NT2/D1 (cell line): Measurements from ENCODE around the gene MAGI2.

Source experiments
- DNase-seq: peaks from one replicate; pipeline ENCODE4 v3.0.0-alpha.2; 2011; ENCODE audit warnings: low read depth, low spot score
- H3K27me3 ChIP-seq: 2 replicates; pipeline ENCODE4 v1.6.0; 2011; ENCODE audit warnings: mild to moderate bottlenecking; ENCODE audit not compliant: insufficient read length, insufficient read depth
- H3K36me3 ChIP-seq: 2 replicates; pipeline ENCODE4 v1.6.1; 2011; ENCODE audit warnings: mild to moderate bottlenecking, low read length, mixed read lengths; ENCODE audit not compliant: insufficient read depth, insufficient read length
- H3K4me1 ChIP-seq: 2 replicates; pipeline ENCODE4 v1.5.1; 2011; ENCODE audit not compliant: insufficient read depth, insufficient read length
- H3K4me3 ChIP-seq: 2 replicates; pipeline ENCODE4 v1.5.1; 2011; ENCODE audit warnings: low read depth; ENCODE audit not compliant: insufficient read length
- H3K9ac ChIP-seq: 2 replicates; pipeline ENCODE4 v1.6.0; 2011; ENCODE audit warnings: low read depth; ENCODE audit not compliant: insufficient read length
- H3K9me3 ChIP-seq: 2 replicates; pipeline ENCODE4 v1.5.1; 2011; ENCODE audit warnings: mild to moderate bottlenecking, low read length; ENCODE audit not compliant: insufficient read depth
- SUZ12 ChIP-seq: IDR thresholded peaks from 2 replicates; pipeline ENCODE4 v1.6.1; 2011; ENCODE audit not compliant: insufficient read length, insufficient read depth; ENCODE audit errors: extremely low read depth
- YY1 ChIP-seq: IDR thresholded peaks from 2 replicates; pipeline ENCODE4 v1.6.1; 2011; ENCODE audit not compliant: insufficient read length, insufficient read depth
- ZNF274 ChIP-seq: IDR thresholded peaks from 2 replicates; pipeline ENCODE4 v1.6.1; 2011; ENCODE audit warnings: mild to moderate bottlenecking, low read depth, low read length

The MAGI2 gene

DNA sequence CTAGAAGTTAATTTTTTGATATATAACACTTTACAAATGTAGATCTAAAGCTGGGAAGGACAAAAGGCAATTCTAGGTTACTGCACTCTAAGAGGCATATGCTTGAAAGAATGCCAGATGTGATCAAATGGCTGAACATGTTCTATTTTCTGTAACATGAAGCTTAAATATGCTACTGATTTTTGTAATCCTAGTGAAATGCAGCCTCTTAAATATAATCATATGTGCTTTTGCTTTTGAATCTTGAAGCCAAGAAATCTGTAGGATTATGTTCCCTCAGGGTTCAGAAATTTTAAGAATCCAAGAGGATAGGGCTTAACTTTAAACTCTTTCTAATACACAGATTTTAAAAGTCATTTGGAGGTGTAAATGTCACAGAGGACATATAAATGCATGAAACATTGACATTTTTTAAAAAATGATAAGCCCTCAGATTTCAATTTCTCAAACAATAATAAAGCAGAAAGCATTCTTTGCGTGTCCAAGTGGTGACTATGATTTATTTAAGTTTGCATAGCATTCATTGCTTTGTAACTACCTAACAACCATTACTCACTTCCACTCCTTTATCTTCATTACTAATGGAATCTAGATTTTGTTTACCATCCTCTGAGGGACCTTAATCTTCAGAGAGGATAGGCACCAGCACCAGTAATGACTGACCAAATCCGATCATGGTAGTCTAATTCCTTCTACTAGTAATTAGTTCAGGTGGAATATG, 170.4 kb downstream of the MAGI2 start:
- Histone ChIP-seq H3K4me3 (no peak overlapping the region), H3K9ac (no peak overlapping the region), H3K36me3 (no peaks in the 10 kb centered on the region), H3K9me3 (no peaks in the 10 kb centered on the region), H3K27me3 (no peaks in the 10 kb centered on the region), H3K4me1 (no peaks in the 10 kb centered on the region)
- DNase-seq, result no peak
- TF ChIP-seq YY1 (no peak), SUZ12 (no peak), ZNF274 (no peak)

DNA sequence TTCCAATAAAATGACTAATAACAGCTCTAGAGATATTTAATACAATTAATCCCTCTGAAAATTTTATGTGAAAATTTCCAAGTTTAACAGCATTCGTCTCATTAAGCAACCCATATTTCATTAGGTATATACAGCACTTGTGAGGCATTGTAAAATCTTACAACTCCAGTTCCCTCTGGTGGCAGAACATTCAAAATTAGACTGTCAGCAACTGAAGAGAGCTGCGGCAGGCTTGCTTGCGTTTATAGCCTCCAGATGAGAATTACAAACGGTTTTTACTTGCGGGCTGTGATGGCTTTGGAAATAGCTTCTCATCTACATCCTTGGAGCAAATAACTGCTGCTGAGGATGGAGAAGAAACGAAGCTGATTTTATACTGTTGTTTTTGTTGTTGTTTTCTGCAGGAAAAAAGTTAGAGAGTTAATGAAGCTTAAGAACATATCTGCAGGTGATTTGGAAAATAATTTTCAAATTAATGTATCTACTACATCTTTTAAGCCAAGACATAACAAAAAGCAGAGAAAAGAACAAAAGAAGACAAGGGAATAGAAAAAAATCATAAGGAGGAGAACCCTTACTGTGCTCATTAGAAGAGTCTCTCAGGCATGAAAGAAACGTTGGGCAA, 171.3 kb downstream of the MAGI2 start:
- peak; percentile 11 for DNase-seq
- Histone ChIP-seq H3K9ac (no peak overlapping the region), H3K9me3 (no peaks in the 10 kb centered on the region), H3K4me1 (no peaks in the 10 kb centered on the region), H3K36me3 (no peaks in the 10 kb centered on the region), H3K4me3 (no peak overlapping the region), H3K27me3 (no peaks in the 10 kb centered on the region)
- TF ChIP-seq ZNF274 (no peak), SUZ12 (no peak), YY1 (no peak)

DNA sequence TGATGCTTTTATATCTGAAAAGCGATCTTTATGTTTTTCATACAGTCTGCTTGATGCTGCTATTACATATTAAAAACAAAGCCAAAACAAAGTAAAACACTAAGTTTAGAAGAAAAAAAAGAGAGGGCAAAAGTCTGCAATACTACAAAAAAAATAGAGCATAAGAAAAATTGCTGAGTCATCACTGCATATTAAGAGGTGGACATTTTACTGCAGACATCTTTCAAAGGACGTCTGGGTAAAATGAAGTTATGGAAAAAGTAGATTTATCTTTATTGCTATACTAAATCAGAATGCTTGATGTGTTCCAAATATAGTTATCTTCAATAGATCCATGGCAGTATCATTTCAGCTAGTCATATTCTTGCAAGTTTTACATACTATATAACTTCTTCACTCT, 172.0 kb downstream of the MAGI2 start:
- DNase-seq, result no peak
- Histone ChIP-seq H3K4me1 (no peaks in the 10 kb centered on the region), H3K4me3 (no peak overlapping the region), H3K9ac (no peak overlapping the region), H3K36me3 (no peaks in the 10 kb centered on the region), H3K27me3 (no peaks in the 10 kb centered on the region), H3K9me3 (no peaks in the 10 kb centered on the region)
- TF ChIP-seq YY1, result no peak
- no peak for TF ChIP-seq ZNF274
- TF ChIP-seq SUZ12, result no peak

DNA sequence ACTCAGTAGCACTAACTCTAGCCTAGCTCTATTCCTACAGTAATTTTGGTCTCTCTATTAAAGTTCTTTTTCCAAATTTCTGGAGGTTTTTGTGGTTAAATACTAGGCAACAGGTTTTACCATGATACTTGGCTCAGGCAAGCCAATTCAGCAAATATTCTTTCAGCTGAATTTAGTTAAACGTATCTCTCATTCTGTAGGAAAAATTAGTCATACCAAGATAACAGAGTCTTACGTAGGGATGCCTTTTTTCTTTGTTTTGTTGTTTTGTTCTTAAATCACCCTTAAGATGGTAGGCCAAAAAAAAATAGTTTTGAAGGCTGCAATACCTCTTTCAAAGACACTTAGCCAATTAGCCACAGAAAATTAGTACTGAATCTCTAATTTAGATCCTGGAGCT, 180.5 kb downstream of the MAGI2 start:
- Histone ChIP-seq H3K9me3 (no peaks in the 10 kb centered on the region), H3K9ac (no peak overlapping the region), H3K4me3 (no peak overlapping the region), H3K36me3 (no peaks in the 10 kb centered on the region), H3K4me1 (no peaks in the 10 kb centered on the region), H3K27me3 (no peaks in the 10 kb centered on the region)
- DNase-seq, result no peak
- TF ChIP-seq SUZ12, result no peak
- TF ChIP-seq YY1, result no peak
- no peak for TF ChIP-seq ZNF274

DNA sequence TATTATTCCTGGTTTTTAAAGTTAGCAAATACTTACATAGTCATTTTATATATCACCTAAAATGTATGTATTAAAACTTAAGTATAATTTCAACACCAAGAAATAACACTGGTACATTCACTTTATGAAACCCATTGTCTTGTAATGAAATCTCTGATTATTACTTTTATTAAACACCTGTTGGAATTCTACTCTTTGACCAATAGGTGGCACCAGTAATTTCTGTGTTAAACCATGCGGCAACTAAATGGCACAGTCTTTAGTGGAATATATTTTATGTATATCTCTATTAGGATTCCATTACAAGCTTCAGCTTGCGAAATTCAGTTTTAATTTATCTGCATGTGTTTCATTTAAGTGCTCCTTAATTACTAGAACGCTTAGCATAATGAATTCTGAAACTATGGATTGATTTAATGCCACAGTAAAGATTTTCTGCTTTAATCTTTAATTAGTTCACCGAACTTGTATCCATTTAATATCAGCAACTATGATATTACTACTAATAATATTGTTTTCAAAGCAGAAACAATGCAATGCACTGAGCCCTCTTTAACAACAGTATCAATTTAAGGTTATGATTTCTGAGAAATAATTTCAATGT, 181.3 kb downstream of the MAGI2 start:
- Histone ChIP-seq H3K4me1 (no peaks in the 10 kb centered on the region), H3K9ac (no peak overlapping the region), H3K4me3 (no peak overlapping the region), H3K9me3 (no peaks in the 10 kb centered on the region), H3K36me3 (no peaks in the 10 kb centered on the region), H3K27me3 (no peaks in the 10 kb centered on the region)
- DNase-seq, result peak; percentile 13
- TF ChIP-seq SUZ12 (no peak), YY1 (no peak)

DNA sequence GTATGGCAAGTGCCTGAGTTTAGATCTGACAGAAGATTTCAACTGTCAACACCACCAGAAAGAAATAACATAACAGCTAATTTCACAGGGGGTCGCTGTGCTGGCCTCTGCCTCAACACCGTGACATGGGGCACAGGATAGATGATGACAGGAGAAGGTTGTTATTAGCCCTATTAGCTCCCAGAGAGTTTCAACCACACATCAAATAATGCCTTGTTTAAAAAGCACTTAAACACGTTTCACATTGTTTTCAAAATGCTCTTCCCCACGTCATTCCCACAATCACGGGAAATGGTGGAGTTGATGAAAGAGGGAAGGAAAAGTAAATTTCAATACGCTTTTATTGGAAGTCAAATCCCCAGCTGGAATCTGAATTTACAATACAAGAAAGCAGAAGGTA, 184.7 kb downstream of the MAGI2 start:
- no peak for DNase-seq
- TF ChIP-seq SUZ12 (no peak), YY1 (no peak), ZNF274 (no peak)
- Histone ChIP-seq H3K9ac (no peak overlapping the region), H3K27me3 (no peaks in the 10 kb centered on the region), H3K9me3 (no peaks in the 10 kb centered on the region), H3K36me3 (no peaks in the 10 kb centered on the region), H3K4me1 (no peaks in the 10 kb centered on the region), H3K4me3 (no peak overlapping the region)

DNA sequence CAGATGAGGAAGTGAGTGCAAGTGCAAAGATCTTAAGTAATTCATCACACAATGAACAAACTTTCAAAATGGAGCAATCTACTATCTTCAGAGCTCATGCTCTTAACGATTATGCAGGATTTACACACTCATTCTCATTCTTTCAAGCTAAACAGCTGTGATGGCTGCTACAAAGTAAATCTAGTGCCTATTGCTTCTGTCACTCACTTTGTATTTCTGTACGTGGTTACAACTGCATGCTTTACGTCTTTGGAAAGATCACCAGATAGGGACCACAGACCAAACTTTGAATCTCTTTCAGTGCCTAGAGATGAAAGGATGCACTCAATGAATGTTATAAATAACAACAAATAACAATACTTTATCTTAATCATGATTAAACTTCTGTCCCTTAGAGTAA, 194.6 kb downstream of the MAGI2 start:
- no peak for DNase-seq
- Histone ChIP-seq H3K36me3 (no peaks in the 10 kb centered on the region), H3K4me3 (no peak overlapping the region), H3K4me1 (no peaks in the 10 kb centered on the region), H3K9ac (no peak overlapping the region), H3K9me3 (no peaks in the 10 kb centered on the region), H3K27me3 (no peaks in the 10 kb centered on the region)
- TF ChIP-seq YY1 (no peak), ZNF274 (no peak)
